KMS-11 (cell line): ENCODE measurements around the gene TMEM229B.

ENCODE experiments used
- H2AFZ ChIP-seq: fragments of 200-600 bp; sonication (generic); 2 replicates; pipeline ENCODE4 v1.6.1; 2016; ENCODE audit warnings: antibody characterized with exemption, mixed run types, low read depth
- H3K27ac ChIP-seq: fragments of 200-600 bp; sonication (generic); 2 replicates; pipeline ENCODE4 v1.6.1; 2016; ENCODE audit warnings: mild to moderate bottlenecking, mixed run types
- H3K27me3 ChIP-seq: fragments of 200-600 bp; sonication (generic); 2 replicates; pipeline ENCODE4 v1.6.1; 2017; ENCODE audit warnings: mild to moderate bottlenecking, low read depth, mixed run types, moderate library complexity; ENCODE audit not compliant: insufficient read depth
- H3K36me3 ChIP-seq: fragments of 200-600 bp; sonication (generic); 2 replicates; pipeline ENCODE4 v1.6.1; 2017; ENCODE audit warnings: mild to moderate bottlenecking, mixed run types; ENCODE audit not compliant: insufficient read depth
- H3K4me1 ChIP-seq: fragments of 200-600 bp; sonication (generic); 2 replicates; pipeline ENCODE4 v1.6.1; 2016; ENCODE audit warnings: mild to moderate bottlenecking, low read depth, mixed run types; ENCODE audit not compliant: poor library complexity, severe bottlenecking
- H3K4me2 ChIP-seq: fragments of 200-600 bp; sonication (generic); 2 replicates; pipeline ENCODE4 v1.7.0; 2016; ENCODE audit warnings: mild to moderate bottlenecking, mixed run types
- H3K4me3 ChIP-seq: fragments of 200-600 bp; sonication (generic); IDR thresholded peaks from 2 replicates; pipeline ENCODE4 v1.6.1; 2017; ENCODE audit warnings: low read depth, low read length, mixed read lengths; ENCODE audit not compliant: insufficient read depth
- H3K79me2 ChIP-seq: fragments of 200-600 bp; sonication (generic); 2 replicates; pipeline ENCODE4 v1.6.1; 2016; ENCODE audit warnings: low read depth, mixed run types; ENCODE audit not compliant: insufficient read depth
- H3K9ac ChIP-seq: fragments of 200-600 bp; sonication (generic); 2 replicates; pipeline ENCODE4 v1.6.1; 2016; ENCODE audit warnings: mild to moderate bottlenecking, mixed run types
- H4K20me1 ChIP-seq: fragments of 200-600 bp; sonication (generic); 2 replicates; pipeline ENCODE4 v1.6.1; 2016; ENCODE audit warnings: mild to moderate bottlenecking, mixed run types; ENCODE audit not compliant: insufficient read depth
- TF ChIP-seq, protein P1 (sequence below): fragments of 200-600 bp; sonication (generic); conservative IDR thresholded peaks from 2 replicates; pipeline ENCODE4 v1.6.1; 2017; ENCODE audit warnings: low read depth, mild to moderate bottlenecking, antibody characterized with exemption, low read length, moderate library complexity, mixed read lengths

TMEM229B gene

DNA sequence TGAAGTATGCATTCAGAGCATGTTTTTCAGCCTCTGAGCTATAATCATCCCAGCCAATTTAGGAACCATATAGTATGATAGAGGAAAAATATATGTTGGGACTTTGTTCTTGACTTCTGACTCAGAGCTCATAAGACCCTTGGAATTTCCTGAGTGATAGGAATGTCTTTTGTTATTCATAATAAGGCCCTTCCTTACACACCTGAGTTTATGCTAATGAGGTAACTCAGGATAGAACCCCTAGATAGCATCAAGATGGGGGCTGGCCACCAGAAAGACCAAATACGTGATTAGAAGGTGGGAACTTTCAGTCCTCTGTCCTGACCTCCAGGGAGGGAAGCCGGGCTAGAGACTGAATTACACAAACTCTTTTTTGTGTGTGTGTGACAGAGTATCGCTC is 44.1 kb downstream of the TMEM229B start:
- TF ChIP-seq, protein P1, sequence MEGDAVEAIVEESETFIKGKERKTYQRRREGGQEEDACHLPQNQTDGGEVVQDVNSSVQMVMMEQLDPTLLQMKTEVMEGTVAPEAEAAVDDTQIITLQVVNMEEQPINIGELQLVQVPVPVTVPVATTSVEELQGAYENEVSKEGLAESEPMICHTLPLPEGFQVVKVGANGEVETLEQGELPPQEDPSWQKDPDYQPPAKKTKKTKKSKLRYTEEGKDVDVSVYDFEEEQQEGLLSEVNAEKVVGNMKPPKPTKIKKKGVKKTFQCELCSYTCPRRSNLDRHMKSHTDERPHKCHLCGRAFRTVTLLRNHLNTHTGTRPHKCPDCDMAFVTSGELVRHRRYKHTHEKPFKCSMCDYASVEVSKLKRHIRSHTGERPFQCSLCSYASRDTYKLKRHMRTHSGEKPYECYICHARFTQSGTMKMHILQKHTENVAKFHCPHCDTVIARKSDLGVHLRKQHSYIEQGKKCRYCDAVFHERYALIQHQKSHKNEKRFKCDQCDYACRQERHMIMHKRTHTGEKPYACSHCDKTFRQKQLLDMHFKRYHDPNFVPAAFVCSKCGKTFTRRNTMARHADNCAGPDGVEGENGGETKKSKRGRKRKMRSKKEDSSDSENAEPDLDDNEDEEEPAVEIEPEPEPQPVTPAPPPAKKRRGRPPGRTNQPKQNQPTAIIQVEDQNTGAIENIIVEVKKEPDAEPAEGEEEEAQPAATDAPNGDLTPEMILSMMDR: no peak
- H3K27ac ChIP-seq: no peak overlapping the region
- no peaks in the 10 kb centered on the region for H4K20me1 ChIP-seq
- no peak overlapping the region for H2AFZ ChIP-seq
- H3K4me3 ChIP-seq: no peak overlapping the region
- H3K79me2 ChIP-seq: no peaks in the 10 kb centered on the region
- H3K27me3 ChIP-seq: no peaks in the 10 kb centered on the region
- no peaks in the 10 kb centered on the region for H3K4me1 ChIP-seq
- H3K9ac ChIP-seq: no peak overlapping the region
- no peaks in the 10 kb centered on the region for H3K36me3 ChIP-seq
- H3K4me2 ChIP-seq: no peak overlapping the region

DNA sequence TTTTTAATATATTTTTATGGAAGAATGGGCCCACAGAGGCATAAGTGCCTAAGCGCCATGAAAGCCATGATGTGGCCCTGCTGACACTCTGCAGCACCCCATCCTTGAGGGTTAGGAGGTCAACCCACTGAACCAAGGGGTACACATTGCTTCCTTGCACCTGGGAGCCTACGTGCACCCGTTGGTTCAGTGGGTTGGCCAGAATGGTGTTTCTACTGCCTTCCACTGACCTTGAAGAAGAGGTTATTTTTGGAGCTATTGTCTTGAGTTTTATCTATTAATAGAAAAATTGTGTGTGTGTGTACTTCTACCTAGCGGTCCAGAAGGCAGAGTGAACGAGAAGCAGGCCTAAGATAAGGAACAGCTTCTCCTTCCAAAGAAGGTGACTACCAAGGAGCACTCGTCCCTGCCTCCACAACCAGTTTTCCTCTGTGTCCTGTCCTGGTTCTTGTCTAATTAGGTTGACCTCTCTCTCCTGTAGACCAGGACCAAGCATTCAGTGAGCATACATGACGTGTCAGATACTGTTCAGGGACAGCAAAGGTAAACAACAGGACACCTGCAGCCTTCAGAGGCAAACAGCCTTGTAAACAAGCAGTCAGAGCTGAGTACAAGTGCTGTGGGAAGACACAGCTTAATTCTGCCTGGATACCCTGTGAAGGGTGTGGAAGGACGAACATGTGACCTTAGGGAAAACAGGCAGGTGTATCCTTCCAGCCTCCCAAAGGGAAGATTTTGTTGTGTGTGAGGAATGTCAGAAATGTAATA is 46.2 kb downstream of the TMEM229B start:
- Histone ChIP-seq H3K4me1 (no peaks in the 10 kb centered on the region), H3K79me2 (no peaks in the 10 kb centered on the region), H4K20me1 (no peaks in the 10 kb centered on the region), H3K27ac (no peak overlapping the region), H3K4me2 (no peak overlapping the region), H3K9ac (no peak overlapping the region), H2AFZ (no peak overlapping the region), H3K36me3 (no peaks in the 10 kb centered on the region), H3K27me3 (no peaks in the 10 kb centered on the region), H3K4me3 (no peak overlapping the region)
- TF ChIP-seq, protein P1: no peak

DNA sequence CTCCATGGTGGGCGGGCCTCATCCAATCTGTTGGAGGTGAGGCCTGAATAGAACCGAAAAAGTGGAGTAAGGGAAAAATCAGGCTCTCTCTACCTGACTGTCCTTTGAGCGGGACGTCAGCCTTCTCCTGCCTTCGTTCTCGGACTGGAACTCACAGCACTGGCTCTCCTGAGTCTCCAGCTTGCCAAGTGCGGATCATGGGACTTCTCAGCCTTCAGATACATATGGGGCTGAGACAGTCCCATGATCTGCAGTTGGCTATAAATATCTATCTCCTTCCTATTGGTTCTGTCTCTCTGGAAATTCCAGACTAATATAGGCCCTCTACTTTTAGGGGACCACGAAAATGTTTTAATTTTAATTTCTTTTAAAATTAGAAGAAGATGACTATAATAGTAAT is 46.8 kb downstream of the TMEM229B start:
- H3K27me3 ChIP-seq: no peaks in the 10 kb centered on the region
- H4K20me1 ChIP-seq: no peaks in the 10 kb centered on the region
- H3K79me2 ChIP-seq: no peaks in the 10 kb centered on the region
- H3K4me1 ChIP-seq: no peaks in the 10 kb centered on the region
- no peaks in the 10 kb centered on the region for H3K36me3 ChIP-seq
- no peak overlapping the region for H3K4me2 ChIP-seq
- H3K4me3 ChIP-seq: no peak overlapping the region
- no peak overlapping the region for H3K9ac ChIP-seq
- TF ChIP-seq, protein P1: no peak
- H2AFZ ChIP-seq: no peak overlapping the region
- no peak overlapping the region for H3K27ac ChIP-seq

GRCh38 chr14:67441256-67441655 is 47.3 kb downstream of the TMEM229B start:
- H3K79me2 ChIP-seq: no peaks in the 10 kb centered on the region
- TF ChIP-seq, protein P1: no peak
- H4K20me1 ChIP-seq: no peaks in the 10 kb centered on the region
- no peak overlapping the region for H2AFZ ChIP-seq
- H3K4me2 ChIP-seq: no peak overlapping the region
- no peak overlapping the region for H3K27ac ChIP-seq
- no peaks in the 10 kb centered on the region for H3K36me3 ChIP-seq
- H3K4me3 ChIP-seq: no peak overlapping the region
- H3K27me3 ChIP-seq: no peaks in the 10 kb centered on the region
- no peaks in the 10 kb centered on the region for H3K4me1 ChIP-seq
- H3K9ac ChIP-seq: no peak overlapping the region
